Ishikawa (cell line): ENCODE measurements around the gene AMPH.

Source experiments
- CREB1 ChIP-seq: IDR thresholded peaks from 2 replicates; pipeline ENCODE4 v1.6.1; 2012; ENCODE audit warnings: low read depth
- EGR1 ChIP-seq: IDR thresholded peaks from 2 replicates; pipeline ENCODE4 v1.6.1; 2012
- RAD21 ChIP-seq: IDR thresholded peaks from 2 replicates; pipeline ENCODE4 v1.6.1; 2012; ENCODE audit warnings: low read depth
- REST ChIP-seq: IDR thresholded peaks from 2 replicates; pipeline ENCODE4 v1.6.1; 2012; ENCODE audit warnings: low read depth, mild to moderate bottlenecking
- TAF1 ChIP-seq: IDR thresholded peaks from 2 replicates; pipeline ENCODE4 v1.6.1; 2012; ENCODE audit warnings: low read depth, mild to moderate bottlenecking
- TCF12 ChIP-seq: IDR thresholded peaks from 2 replicates; pipeline ENCODE4 v1.6.1; 2012; ENCODE audit warnings: low read depth
- TEAD4 ChIP-seq: IDR thresholded peaks from 2 replicates; pipeline ENCODE4 v1.6.1; 2012
- TF ChIP-seq, protein P1 (sequence below): IDR thresholded peaks from 2 replicates; pipeline ENCODE4 v1.6.1; 2012

- TF ChIP-seq TEAD4 (0 out of 2 replicates have a peak, but pooled peaks have one; percentile 7), CREB1 (no peak), REST (no peak), EGR1 (no peak), TCF12 (no peak), RAD21 (no peak), TAF1 (no peak)
- TF ChIP-seq, protein P1, sequence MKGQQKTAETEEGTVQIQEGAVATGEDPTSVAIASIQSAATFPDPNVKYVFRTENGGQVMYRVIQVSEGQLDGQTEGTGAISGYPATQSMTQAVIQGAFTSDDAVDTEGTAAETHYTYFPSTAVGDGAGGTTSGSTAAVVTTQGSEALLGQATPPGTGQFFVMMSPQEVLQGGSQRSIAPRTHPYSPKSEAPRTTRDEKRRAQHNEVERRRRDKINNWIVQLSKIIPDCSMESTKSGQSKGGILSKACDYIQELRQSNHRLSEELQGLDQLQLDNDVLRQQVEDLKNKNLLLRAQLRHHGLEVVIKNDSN = no peak
Measured at GRCh38 chr7:38584443-38585210, 46.5 kb downstream of the AMPH start.
